ENCODE results near the gene DDX60.
"Not testable (repeated sequence)": the region's sequence is repeated elsewhere in the genome, so short reads cannot be mapped to it uniquely, and the experiment has no call there.

Gene DDX60

GRCh38 chr4:168303430-168303829, 15.1 kb downstream of the DDX60 start:
- DNase-seq (ENCODE audit: low read depth in 2 of 2): not testable (repeated sequence)

DNA sequence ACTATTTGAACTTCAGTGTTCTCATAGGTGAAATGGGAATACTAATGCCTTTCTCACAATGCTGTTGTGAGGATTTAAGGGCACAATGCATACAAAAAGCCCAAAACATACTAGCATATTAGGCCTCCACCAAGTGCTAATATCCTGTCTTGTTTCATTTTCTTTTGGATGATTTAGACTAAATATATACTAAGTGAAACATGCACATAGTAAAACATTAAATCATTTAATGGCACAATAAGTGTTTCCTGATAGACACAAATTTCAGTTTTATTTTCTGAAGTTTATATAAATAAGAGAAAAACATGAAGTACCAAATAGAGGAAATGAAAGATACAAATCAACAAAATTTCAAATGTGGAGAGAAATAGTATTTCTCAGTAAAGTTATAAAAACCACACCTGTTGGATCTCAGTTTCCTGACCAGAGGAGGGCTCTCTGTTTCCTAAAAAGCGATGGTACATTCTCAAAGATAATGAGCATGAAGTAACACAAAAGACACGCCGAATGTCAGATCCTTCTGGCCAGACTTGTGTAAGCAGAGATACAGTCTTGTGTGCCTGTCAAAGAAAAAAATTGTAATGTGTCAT, 25.1 kb downstream of the DDX60 start:
- DNase-seq (ENCODE audit: low read depth in 2 of 2): no peak

- DNase-seq (ENCODE audit: low read depth in 2 of 2): no peak
Measured at GRCh38 chr4:168291242-168291641, 27.3 kb downstream of the DDX60 start.

DNA sequence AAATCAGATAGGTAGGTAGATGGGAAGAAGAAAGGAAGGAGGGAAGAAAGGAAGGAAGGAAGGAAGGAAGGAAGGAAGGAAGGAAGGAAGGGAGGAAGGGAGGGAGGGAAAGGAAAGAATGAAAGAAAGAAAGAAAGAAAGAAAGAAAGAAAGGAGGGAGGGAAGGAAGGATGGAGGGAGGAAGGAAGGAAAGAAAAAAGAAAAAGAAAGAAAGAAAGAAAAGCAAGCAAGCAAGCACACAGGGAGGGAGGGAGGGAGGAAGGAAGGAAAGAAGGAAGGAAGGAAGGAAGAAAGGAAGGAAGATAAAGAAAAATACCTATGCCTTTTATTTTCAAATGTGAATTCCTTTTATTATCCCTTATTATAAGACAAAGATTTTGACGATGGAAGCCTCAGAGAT, 32.7 kb downstream of the DDX60 start:
- not testable (repeated sequence) for DNase-seq (ENCODE audit: low read depth in 2 of 2)

- no peak for DNase-seq (ENCODE audit: low read depth in 2 of 2)
Measured at GRCh38 chr4:168279556-168279955, 39.0 kb downstream of the DDX60 start.

- no peak for DNase-seq (ENCODE audit: low read depth in 2 of 2)
Measured at GRCh38 chr4:168275836-168276235, 42.7 kb downstream of the DDX60 start.

DNA sequence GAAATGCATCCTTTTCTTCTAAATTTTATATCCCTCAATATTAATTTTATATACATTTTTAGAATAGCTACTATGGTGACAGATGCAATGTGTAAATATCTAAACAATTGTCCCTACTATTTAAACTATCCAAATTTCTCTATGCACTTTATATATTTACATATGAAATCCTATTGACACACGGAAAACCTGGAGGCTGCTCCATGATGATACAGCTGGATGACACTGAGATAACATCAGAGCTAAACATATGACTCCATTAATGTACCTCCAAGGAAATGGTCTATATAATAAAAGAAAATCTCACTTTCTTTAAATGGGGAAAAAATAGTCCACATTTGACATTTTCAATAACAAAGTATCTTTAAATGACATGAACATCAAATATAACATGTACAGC, 43.7 kb downstream of the DDX60 start:
- DNase-seq (ENCODE audit: low read depth in 2 of 2): no peak

GRCh38 chr4:168273838-168274237, 44.7 kb downstream of the DDX60 start:
- no peak for DNase-seq (ENCODE audit: low read depth in 2 of 2)

- no peak for DNase-seq (ENCODE audit: low read depth in 2 of 2)
Measured at GRCh38 chr4:168272488-168272887, 46.1 kb downstream of the DDX60 start.

GRCh38 chr4:168269896-168270295, 48.7 kb downstream of the DDX60 start:
- DNase-seq (ENCODE audit: low read depth in 2 of 2): no peak

DNA sequence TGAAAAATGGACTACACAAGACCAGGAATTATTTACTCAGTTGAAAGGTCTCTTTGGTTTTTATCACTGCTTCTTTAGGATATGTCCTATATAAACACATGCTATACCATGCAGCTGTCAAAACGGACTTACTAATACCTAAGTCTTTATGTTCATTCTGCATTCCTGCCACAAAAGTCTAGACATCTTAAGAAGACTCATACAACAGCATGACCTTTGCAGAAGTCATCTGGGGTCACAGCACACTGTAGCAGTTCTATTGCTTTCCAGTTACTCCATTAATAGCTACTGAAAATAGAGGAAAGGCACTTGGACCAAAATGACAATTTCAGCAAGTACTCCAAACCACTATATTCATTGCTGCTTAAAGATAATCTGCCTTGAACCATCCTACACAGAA, 53.2 kb downstream of the DDX60 start:
- no peak for DNase-seq (ENCODE audit: low read depth in 2 of 2)

- no peak for DNase-seq (ENCODE audit: low read depth in 2 of 2)
Measured at GRCh38 chr4:168264903-168265302, 53.6 kb downstream of the DDX60 start.

DNA sequence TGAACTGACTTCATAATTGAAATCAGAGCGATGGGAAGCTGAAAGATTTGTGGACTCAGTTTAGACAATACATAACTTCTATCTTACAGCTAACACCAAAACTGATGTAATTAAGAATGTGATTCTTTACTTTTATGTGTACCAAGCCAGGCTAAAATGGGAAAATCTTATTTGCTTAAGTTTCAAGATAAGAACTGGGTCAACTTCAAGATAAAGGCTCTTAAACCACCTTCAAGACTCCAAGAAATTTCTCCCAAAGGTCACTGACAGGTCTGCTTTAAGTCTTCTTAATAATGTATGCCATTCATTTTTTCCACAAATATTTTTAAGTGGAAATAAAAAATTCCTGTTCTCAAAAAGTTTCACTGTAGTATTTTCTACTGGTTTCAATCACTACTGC, 55.5 kb downstream of the DDX60 start:
- DNase-seq (ENCODE audit: low read depth in 2 of 2): no peak

- no peak for DNase-seq (ENCODE audit: low read depth in 2 of 2)
Measured at GRCh38 chr4:168259096-168259495, 59.5 kb downstream of the DDX60 start.

DNA sequence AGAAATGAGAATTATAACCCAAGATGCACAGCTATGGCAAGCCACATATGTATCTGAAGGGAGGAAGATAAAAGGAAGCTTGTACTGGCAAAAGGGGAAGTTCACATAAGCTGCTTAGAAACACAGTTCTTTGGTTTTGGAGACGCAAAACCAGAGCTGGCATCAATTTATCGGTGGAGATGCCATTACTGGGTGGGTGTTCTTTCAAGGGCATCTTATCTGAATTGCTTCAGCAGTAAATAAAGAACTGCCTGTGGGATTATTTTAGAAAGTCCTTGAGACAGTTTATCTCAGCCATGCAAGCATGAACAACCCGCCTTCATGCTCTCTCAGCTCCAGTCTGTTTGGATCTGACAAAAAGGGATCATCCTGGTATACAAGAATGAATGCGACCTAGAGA, 60.8 kb downstream of the DDX60 start:
- no peak for DNase-seq (ENCODE audit: low read depth in 2 of 2)

DNA sequence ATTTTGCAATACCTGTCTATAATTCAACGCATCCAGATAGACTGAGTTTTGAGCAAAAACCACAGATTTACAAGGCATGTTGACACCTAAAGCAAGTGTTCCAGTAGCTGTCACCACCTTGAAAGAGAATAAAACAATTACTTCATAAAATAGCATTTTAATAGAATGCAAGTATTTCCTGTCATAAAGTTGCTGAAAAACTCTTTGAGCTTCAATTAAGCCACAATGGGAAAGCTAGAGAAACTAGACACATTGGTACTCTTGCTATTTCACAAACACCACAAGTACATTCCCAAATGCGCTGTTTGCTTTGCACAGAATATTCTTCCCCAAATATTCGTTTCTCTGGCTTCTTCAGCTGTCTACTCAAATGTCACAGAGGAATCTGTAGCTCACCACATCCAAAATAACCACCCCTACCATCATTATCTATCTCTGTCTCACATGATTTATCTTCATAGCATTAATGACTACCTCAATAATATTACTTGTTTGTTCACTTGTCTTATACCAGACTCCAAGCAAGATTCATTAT, 70.3 kb downstream of the DDX60 start:
- no peak for DNase-seq (ENCODE audit: low read depth in 2 of 2)

GRCh38 chr4:168247603-168248002, 70.9 kb downstream of the DDX60 start:
- no peak for DNase-seq (ENCODE audit: low read depth in 2 of 2)

DNA sequence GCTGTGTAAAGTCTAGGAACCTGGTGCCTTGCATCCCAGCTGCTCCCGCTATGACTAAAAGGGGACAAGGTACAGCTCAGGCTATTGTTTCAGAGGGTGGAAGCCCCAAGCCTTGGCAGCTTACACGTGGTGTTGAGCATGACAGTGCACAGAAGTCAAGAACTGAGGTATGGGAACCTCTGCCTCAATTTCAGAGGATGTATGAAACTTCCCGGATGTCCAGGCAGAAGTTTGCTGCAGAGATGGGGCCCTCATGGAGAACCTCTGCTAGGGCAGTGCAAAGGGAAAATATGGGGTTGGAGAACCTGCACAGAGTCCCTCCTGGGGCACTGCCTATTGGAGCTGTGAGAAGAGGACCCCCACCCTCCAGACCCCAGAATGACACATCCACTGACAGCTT, 76.6 kb downstream of the DDX60 start:
- DNase-seq (ENCODE audit: low read depth in 2 of 2): no peak

- DNase-seq (ENCODE audit: low read depth in 2 of 2): no peak
Measured at GRCh38 chr4:168240821-168241220, 77.7 kb downstream of the DDX60 start.

DNA sequence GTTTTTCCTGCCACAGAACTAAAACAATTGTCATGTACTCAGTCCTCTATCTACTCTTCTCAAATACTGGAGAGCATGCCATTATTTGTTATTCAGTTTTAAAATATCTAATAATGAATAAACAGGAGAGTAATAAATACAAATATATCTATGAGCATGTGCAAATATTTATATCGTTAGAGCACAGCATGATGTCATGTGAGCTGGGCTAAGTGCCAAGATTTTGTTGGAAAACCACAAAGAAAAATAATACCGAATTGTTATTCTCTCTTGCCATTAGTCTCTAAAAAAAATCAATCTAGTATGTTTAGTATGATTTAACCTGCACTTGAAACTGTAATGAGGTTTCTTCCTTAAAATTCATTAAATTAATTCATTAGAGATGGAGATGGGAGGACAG, 97.3 kb downstream of the DDX60 start:
- DNase-seq (ENCODE audit: low read depth in 2 of 2): no peak

DNA sequence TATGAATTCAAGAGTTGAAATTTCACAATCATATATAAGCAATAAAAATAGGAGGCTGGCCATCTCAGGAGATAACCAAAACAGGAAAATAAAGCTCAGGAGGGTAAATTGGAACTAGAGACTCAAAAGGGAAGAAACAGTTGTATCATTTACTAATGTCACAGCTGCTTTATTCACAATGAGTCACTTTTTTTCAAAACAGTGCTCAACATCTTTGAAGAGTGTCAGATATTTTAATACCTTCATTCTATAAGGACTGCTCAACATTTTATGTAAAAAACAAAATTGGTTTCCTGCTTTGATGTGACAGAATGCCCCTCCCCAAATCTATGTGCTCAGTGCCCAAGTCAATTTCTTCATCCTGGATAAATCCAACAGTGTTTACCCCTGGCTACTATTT, 97.7 kb downstream of the DDX60 start:
- no peak for DNase-seq (ENCODE audit: low read depth in 2 of 2)

GRCh38 chr4:168218645-168219044, 99.9 kb downstream of the DDX60 start:
- no peak for DNase-seq (ENCODE audit: low read depth in 2 of 2)

DNA sequence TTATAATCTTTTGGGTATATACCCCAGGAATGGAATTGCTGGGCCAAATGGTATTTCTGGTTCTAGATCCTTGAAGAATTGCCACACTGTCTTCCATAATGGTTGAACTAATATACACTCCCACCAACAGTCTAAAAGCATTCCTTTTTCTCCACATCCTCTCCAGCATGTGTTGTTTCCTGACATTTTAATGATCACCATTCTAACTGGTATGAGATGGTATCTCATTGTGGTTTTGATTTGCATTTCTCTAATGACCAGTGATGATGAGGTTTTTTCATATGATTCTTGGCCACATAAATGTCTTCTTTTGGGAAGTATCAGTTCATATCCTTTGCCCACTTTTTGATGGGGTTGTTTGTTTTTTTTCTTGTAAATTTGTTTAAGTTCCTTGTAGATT, 105.0 kb downstream of the DDX60 start:
- not testable (repeated sequence) for DNase-seq (ENCODE audit: low read depth in 2 of 2)

DNA sequence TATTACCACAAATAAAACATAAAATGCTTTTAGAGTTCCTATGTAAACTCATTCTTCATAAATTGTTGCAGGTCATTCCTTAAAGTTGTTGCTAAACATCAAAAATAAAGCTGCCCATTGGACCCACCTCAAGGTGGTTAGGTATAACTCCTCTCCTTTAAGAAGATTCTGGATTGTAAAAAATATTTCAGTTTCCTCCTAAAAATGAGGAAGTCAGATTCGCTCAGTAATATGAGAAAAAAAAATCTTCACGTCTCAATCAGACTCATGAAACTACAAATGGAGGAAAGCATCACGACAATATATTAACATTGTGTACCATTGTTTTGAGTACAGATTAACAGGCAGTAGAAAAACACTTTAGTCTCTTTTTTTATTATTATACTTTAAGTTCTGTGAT, 105.9 kb downstream of the DDX60 start:
- DNase-seq (ENCODE audit: low read depth in 2 of 2): no peak
